ENCODE results near the gene TRIP10.

GRCh38 chr19:6765738-6766356 lies 26.4 kb downstream of the TRIP10 start:
- TF ChIP-seq CTCF (IDR thresholded peaks at IDR 0.05): no peak
- no peak for TF ChIP-seq POLR2AphosphoS5 (IDR thresholded peaks at IDR 0.05)
- TF ChIP-seq POLR2A (IDR thresholded peaks at IDR 0.05): no peak

All from gastroesophageal sphincter (tissue), 3 donors.